Stimulated activated CD4-positive, alpha-beta T cell treated with anti-CD3 and anti-CD28 coated beads, Interleukin-4, amount 100 ng/mL, for 48 hours (primary cell): ENCODE data around the gene TTC28.
"Not testable (repeated sequence)": the region's sequence is repeated elsewhere in the genome, so short reads cannot be mapped to it uniquely, and the experiment has no call there.

Source experiments
- DNase-seq, 2 donors: peaks; one replicate each; pipeline ENCODE4 v3.0.0-alpha.2; 2020; ENCODE audit warnings: low read depth in 2 of 2

The TTC28 gene

GRCh38 chr22:28560046-28560742 lies 119.4 kb downstream of the TTC28 start:
- DNase-seq, result no peak

- no peak for DNase-seq
These were observed 122.5 kb downstream of the TTC28 start for GRCh38 chr22:28557184-28557583.

DNA sequence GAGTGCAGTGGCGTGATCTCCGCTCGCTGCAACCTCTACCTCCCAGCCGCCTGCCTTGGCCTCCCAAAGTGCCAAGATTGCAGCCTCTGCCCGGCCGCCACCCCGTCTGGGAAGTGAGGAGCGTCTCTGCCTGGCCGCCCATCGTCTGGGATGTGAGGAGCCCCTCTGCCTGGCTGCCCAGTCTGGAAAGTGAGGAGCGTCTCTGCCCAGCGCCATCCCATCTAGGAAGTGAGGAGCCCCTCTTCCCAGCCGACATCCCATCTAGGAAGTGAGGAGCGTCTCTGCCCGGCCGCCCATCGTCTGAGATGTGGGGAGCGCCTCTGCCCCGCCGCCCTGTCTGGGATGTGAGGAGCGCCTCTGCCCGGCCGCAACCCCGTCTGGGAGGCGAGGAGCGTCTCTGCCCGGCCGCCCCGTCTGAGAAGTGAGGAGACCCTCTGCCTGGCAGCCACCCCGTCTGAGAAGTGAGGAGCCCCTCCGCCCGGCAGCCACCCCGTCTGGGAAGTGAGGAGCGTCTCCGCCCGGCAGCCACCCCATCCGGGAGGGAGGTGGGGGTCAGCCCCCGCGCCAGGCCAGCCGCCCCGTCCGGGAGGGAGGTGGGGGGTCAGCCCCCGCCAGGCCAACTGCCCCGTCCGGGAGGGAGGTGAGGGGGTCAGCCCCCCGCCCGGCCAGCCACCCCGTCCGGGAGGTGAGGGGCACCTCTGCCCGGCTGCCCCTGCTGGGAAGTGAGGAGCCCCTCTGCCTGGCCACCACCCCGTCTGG lies 126.4 kb downstream of the TTC28 start:
- not testable (repeated sequence) for DNase-seq

DNA sequence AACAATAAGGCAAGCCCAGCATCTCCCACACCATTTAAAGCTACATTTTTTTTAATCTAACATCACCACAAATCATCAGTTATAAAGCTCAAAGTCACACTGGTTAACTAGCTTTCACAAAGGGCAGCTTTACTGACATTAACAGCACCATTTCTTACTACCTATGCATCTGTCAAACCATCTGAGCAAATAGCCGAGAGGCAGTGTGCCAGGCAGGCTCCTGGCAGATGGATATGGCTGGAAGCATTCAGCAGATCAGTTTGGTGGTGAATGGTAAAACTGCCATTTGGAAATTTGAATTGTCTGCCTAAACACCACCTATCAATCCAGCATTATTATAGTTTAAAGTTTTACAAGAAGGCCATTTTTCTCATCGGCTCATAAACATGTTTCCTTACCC lies 131.2 kb downstream of the TTC28 start:
- DNase-seq, result no peak

DNA sequence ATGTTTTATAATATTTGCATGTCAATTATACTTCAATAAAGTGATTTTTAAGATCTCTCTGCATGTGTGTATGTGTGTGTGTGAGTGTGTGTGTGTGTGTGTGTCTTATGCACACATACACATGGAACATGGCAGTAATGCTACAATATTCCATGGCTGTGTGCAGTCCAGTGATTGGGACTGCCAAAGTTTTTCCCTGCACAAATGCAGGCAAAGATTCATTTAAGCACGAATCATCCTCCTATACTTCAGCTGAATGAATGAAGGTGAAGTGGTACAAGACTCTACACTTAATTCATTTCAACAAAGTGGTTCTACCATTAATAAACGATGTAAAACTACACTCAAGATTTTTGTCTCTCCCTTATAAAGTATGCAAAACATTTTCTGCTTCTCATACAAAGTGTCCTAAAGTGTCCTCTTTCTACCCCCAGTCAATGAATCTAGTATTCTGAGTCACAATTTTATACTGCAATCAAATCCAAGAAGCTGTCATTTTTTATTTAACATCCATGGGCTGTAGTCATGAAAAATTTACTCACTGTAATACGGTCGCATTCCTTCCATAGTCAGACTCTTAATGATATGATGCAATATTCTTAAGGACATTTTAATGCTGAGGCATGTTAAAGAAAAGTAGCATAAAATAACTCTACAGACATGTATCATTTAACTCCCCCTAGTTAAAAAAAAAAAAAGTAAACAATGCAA lies 132.4 kb downstream of the TTC28 start:
- DNase-seq, result no peak

- DNase-seq, result no peak
These were observed 135.2 kb downstream of the TTC28 start for GRCh38 chr22:28544431-28544868.

DNA sequence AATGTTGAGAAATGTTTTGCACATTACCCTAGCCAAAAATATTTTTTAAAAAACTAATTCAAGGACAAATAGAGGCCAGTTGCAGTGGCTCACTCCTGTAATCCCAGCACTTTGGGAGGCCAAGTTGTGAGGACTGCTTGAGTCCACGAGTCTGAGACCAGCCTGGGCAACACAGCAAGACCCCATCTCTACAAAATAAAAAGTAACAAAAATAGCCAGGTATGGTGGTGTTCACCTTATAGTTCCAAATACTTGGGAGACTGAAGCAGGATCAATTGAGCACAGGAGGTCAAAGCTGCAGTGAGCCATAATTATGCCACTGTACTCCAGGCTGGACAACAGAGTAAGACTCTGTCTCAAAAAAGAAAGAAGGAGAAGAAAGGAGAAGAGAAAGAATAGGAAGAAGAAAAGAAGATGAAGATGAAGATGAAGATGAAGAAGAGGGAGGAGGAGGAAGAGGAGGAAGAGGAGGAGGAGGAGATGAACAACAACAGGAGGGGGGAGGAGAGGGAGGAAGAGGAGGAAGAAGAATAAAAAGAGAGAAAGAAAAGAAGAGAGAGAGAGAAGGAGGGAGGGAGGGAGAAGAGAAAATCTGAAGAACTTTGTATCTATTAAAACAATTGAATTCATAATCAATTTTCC lies 136.5 kb downstream of the TTC28 start:
- DNase-seq, result no peak

DNA sequence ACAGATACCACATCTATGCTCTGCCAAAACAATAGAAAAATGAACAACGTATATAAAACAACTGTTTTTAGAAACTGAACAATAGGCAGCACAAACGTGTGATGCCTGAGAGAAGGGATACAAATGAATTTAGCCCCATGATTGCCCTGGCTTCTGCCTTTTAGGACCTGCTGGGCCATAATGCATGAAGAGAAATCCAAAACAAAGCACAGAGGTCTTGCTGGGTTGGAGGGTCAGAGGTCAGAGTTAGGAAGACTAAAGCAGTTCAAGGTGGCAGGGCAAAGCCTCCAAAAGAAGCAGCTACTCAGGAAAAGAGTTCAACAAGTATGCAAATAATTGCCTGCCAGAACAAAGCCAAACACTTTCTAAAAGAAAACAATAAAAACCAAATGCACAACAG lies 138.5 kb downstream of the TTC28 start:
- no peak for DNase-seq

- DNase-seq, result no peak
These were observed 140.7 kb downstream of the TTC28 start for GRCh38 chr22:28538922-28539321.

GRCh38 chr22:28530565-28530964 lies 149.1 kb downstream of the TTC28 start:
- DNase-seq, result not testable (repeated sequence)

DNA sequence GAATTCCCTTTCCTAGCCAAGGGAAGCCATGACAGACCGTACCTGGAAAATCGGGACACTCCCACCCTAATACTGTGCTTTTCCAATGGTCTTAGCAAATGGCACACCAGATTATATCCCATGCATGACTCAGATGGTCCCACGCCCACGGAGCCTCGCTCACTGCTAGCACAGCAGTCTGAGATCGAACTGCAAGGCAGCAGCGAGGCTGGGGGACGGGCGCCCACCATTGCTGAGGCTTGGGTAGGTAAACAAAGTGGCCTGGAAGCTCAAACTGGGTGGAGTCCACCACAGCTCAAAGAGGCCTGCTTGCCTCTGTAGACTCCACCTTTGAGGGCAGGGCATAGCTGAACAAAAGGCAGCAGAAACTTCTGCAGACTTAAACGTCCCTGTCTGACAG lies 150.5 kb downstream of the TTC28 start:
- not testable (repeated sequence) for DNase-seq

DNA sequence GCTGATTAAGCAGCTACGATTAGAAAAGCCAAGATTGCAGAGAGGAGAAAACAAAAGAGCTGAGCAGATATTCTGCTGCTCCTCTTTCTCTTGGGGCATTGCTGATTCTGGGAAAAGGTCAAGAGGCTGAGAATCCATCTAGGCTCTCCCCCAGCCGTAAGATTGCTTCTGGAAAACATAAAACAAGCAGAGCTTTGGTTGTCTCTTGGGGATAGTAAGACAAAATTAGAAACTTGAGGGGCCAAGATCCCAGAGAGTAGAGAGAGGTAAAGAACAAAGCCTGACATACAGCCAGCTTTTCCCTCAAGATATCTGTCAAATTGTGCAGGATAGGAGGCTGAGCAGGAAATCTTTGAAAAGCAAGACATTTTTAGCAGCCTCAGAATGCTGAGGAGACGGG lies 158.2 kb downstream of the TTC28 start:
- no peak for DNase-seq

DNA sequence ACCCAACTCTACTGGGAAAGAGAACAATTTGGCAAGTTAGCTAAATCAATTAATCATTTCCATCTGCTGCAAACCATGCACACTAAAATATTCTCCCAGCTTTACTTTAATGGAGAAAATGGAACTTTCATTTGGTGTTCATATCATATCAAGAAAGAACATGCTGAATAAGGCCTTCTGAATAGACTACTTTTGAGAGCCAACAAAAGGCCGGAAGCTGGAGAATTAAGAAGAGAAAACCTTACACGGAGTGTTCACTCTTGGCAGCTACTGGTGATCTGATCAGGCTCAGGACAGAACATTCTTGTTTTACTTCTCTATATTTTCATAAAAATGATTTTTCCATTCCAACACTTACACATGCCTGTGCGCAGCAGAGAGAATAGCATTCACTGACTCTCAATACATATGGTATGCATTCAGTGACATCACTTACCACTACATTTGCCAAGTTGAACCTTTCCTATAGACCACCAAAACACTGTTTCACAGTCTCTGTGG lies 165.3 kb downstream of the TTC28 start:
- DNase-seq, result no peak

DNA sequence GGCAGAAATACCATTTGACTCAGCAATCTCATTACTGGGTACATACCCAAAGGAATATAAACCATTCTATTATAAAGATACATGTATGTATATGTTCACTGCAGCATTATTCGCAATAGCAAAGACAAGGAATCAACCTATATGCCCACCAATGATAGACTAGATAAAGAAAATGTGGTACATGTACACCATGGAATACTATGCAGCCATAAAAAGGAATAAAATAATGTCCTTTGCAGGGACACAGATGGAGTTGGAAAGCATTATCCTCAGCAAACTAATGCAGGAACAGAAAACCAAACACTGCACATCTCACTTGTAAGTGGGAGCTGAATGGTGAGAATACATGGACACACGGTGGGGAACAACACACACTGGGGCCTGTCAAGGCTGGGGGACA lies 167.3 kb downstream of the TTC28 start:
- not testable (repeated sequence) for DNase-seq

DNA sequence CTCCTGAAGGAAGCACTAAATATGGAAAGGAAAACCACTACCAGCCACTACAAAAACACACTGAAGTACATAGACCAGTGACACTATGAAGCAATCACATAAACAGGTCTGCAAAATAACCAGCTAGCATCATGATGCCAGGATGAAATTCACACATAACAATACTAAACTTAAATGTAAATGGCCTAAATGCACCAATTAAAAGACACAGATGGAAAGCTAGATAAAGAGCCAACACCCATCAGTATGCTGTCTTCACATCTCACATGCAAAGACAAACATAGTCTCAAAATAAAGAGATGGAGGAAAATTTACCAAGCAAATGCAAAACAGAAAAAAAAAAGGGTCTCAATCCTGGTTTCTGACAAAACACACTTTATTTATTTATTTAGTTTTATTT lies 171.7 kb downstream of the TTC28 start:
- DNase-seq, result no peak

DNA sequence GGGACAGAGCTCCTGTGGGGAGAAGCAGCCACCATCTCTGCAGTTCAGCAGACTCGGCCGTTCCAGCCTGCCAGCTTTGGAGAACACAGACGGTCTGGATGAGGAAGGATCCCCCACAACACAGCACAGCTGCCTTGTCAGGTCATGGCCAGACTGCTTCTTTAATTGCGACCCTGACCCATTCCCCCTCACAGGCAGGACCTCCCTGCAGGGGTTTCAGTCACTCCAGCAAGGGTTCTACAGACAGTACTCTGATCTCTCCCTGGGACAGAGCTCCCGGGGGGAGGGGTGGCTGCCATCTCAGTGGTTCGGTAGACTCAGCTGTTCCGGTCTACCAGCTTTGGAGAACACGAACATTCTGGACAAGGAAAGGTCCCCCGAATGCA lies 173.5 kb downstream of the TTC28 start:
- no peak for DNase-seq

- no peak for DNase-seq
These were observed 174.1 kb downstream of the TTC28 start for GRCh38 chr22:28505416-28506149.

DNA sequence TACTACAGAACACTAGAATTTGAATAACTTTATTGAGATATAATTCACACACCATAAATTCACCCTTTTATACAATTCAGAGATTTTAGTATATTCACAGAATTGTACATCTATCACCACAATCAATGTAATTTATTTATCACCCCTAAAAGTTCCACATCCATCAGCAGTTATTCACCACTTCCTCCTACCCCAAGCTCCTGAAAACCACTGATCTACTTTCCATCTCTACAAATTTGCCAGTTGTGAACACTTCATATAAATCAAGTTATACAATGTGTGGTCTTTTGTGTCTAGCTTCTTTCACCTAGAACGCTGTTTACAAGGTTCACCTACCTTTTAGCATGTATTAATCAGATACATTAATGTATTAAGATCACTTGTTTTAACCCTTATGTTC lies 179.6 kb downstream of the TTC28 start:
- no peak for DNase-seq

DNA sequence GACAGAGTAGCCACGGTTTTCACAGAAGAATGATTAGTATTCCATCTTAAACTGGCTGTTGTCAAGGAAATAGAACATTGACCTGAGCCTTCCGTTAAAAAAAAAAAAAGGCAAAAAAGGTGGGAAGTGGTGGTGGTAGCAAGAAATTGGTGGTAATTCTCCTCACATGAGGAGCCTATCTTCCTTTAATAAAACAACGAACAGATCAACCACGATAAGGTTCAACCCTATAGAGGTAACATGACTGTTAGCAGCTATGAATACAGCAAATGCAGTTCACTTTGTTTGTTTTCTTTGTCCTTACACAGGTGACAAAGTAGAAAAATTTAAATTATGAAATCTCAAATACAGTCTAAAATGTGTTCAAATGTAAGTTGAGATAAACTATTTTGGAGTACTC lies 181.6 kb downstream of the TTC28 start:
- no peak for DNase-seq

DNA sequence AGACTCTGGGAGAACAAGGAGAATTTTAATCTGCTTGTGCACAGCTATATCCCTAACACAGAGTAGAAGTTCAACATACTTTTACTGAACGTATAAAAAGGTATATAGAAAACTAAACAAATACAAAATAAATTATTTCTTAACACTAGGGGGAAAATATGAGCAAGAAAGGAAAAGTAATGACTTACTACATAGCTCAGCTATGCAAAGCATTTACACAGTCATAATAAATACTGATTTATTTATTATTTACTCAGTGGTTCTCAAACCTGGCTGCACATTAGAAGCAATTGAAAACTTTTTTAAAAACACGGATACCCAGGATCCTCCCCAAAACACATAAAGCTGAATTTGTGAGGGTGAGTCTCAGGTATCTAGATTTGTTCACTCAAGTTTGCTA lies 182.5 kb downstream of the TTC28 start:
- DNase-seq, result no peak

GRCh38 chr22:28491289-28491688 lies 188.4 kb downstream of the TTC28 start:
- DNase-seq, result not testable (repeated sequence)
